Stimulated activated CD4-positive, alpha-beta T cell treated with anti-CD3 and anti-CD28 coated beads, Interleukin-1b, Interleukin-23, amount 100 ng/mL, for 4 hours (primary cell): ENCODE results near the gene CPPED1.
"Not testable (repeated sequence)": the region's sequence is repeated elsewhere in the genome, so short reads cannot be mapped to it uniquely, and the experiment has no call there.

Experiments used
- DNase-seq, 2 donors: peaks; one replicate each; pipeline ENCODE4 v3.0.0-alpha.2; 2020; ENCODE audit warnings: low read depth in 2 of 2

CPPED1 gene

DNA sequence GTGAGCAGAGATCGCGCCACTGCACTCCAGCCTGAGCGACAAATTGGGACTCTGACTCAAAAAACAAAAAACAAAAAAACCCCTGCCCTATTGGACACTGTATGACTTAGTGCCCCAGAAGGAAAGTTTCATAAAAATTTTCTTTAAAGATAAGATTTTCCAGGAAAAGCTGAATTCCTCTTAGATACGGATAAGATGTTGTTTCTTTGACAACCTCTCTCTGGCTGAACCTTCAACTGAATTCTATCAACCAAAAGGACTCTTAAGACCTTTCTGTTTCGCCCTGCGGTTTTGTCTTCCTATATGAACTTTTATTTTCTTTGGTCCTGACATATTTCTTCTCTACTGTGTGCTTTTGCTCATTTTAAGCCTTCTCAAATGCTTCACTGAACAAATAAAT lies 35.8 kb downstream of the CPPED1 start:
- DNase-seq, result no peak

DNA sequence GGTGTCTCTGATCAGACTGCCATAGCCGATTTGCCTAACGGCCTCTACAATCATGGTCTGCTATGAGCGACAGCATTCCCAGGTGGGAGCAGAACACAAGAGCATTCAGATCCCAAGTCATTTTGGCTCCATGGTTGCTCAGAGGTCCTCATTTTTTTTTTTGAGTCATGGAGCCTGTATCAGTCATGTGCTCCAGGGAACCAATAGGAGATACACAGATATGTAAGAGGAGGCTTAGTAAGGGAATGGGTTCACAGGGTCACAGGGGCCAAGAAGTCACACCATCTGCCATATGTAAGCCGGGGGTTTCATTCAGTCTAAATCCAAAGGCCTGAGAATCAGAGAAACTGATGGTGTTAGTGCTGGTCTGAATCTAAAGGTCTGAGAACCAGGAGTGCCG lies 36.8 kb downstream of the CPPED1 start:
- DNase-seq, result no peak

DNA sequence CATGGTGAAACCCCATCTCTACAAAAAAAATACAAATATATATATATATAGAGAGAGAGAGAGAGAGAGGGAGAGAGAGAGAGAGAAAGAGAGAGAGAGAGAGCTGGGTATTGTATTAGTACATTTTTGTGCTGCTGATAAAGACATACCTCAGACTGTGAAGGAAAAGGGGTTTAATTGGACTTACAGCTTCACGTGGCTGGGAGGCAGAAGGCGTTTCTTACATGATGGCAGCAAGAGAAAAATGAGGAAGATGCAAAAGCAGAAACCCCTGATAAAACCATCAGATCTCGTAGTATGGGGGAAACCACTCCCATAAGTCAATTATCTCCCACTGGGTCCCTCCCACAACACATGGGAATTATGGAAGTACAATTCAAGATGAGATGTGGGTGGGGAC lies 37.5 kb downstream of the CPPED1 start:
- DNase-seq, result not testable (repeated sequence)

DNA sequence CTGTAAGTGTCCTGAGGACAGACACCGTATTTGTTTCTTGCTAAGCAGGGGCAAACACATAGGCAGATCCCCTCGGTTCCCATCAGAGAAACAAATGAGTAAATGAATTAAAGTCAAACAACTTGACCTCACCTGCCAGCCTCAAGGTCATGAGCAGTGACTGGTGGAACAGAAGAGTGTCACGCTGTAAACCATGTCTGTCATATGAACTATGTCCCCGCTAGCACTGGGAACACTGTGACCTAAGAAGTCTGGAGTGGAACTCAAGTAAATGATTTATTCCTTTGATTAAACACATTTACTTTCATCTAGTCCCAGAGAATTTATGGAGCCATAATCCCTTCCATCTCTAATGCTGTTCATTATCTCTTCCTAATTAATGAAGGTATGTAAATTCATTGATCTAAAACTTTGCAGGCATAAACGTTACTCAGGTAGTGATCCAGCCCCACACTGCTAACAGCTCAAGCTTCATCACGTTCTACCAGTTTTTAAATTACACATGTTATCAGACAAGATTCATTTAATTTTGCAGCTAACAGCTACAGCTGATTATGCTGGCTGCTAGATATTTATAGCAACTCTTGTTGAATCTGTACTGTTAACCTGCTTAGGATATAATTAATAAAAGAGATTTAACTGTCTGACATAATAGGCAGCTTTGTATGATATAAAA lies 38.7 kb downstream of the CPPED1 start:
- no peak for DNase-seq

DNA sequence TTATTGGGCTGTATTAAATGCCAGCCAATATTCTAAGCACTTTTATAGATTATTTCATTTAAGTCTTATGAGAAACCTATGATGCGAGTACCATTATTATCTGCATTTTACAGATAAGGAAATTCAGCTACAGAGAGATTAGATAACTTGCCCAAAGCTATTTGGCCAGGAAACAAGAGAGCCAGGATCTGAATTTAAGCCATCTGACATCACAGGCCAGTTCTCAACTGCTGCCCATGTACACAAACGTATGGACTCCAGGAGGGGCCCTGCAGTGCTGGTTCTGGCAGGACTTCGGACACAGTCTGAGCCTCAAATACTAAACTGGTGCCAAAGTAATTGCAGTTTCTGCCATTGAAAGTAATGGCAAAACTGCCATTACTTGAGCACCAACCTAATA lies 40.2 kb downstream of the CPPED1 start:
- DNase-seq, result no peak

DNA sequence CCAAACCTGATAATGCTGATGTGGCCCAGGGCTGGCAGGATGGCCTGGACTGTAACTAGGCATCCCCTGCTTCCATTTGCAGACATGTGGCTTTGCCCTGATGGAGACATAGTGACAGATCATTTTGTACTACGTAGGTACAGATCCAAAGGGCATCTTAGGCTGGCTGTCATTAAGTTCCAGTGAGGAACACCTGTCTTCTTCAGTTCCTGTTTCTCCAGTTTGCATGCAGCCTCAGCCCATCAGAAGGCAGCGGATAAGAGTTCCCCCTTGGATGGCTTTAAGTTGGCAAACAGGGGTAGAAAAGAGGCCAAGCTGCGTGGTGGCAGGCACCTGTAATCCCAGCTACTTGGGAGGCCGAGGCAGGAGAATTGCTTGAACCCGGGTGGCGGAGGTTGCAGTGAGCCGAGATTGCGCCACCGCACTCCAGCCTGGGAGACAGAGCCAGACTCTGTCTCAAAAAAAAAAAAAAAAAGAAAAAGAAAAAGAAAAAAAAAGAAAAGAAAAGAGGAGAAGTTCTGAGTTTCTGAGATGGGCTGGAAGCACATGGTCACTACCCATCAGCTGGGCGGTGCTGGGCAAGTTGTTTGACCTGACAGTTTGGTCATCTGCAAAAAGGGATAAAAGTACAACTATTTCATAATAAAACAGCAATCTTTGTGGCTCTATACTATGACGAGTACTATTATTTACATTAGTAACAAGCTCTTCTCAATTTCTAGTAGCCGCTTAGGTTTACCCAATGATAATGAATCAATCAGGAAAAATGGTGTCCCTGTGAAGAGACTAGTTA lies 42.7 kb downstream of the CPPED1 start:
- no peak for DNase-seq

DNA sequence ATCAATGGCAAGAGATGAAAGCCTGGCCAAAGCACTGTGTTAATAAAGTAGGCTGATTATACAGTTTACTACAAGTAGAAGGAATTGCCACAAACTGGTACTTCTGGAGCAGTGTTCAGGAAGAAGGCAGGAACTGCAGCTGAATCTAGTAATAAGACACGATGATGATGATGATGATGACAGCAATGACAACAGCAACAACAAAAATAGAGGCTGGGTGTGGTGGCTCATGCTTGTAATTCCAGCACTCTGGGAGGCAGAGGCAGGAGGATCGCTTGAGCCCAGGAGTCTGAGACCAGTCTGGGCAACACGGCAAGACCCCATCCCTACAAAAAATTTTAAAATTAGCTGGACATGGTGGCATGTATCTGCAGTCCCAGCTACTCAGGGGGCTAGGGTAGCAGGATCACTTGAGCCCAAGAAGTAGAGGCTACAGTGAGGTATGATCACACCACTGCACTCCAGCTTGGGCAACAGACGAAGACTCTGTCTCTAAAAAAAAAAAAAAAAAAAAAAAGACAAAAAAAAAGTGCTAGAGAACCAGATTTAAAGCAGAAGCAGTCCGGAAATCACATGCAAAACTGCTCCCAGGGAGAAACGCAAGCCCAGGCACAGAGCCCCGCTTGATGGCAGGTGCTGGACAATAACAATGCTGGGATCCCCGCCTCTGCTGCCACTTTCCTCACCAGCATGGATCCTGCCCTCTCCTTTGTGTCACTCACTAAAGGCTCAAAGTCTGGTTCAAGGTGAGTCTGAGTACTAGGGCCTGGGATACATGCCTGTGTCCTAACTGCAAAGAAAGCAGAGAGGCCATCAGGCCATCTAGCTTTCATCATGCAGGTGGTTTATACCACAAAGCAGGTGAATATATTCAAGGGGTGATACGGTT lies 44.8 kb downstream of the CPPED1 start:
- no peak for DNase-seq

DNA sequence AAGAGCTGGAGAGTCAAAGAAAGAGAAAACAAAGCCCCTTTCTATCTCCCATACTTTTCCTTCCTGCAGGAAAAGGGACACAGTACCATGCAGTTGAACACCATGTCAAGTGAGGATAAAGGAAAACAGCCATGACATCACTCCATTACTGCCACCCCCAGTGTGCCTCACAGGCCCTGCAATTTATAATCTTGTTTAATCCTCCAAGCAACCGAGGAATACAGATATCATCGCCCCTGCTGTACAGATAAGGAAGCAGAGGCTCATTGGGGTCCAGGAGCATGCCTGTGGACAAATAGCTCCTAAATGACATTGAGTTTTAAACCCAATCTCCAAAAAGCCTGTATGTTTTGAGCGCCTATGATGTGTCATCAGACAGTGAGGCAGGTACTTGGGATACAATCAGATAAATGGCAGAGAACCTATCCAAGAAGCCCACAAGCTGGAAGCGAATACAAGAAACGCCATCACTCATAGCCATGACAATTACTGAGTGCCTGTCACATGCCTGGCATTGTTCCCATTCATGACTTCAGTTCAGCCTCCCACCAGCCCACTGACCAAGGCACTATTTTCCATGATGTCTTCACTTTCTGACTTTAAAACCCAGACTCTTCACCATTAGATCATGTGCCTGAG lies 45.5 kb downstream of the CPPED1 start:
- DNase-seq, result no peak

DNA sequence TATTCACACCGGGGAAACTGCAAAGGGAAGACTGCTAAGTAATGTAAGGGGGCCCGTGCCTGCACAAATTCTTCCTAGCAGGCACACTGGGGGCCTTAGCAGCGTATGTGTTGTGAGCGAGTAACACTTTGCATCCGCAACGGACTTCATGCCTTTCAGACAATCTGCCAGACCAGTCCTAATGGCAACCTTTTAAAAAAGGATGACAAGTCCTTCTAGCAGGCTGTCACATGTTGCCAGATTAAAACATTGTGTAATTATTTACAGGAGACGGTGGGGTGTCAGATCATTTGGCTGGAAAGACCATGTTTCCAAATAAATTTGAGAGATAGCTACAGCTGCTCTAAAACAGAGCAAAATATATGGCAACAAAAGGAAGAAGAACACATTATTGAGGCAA lies 46.1 kb downstream of the CPPED1 start:
- no peak for DNase-seq

DNA sequence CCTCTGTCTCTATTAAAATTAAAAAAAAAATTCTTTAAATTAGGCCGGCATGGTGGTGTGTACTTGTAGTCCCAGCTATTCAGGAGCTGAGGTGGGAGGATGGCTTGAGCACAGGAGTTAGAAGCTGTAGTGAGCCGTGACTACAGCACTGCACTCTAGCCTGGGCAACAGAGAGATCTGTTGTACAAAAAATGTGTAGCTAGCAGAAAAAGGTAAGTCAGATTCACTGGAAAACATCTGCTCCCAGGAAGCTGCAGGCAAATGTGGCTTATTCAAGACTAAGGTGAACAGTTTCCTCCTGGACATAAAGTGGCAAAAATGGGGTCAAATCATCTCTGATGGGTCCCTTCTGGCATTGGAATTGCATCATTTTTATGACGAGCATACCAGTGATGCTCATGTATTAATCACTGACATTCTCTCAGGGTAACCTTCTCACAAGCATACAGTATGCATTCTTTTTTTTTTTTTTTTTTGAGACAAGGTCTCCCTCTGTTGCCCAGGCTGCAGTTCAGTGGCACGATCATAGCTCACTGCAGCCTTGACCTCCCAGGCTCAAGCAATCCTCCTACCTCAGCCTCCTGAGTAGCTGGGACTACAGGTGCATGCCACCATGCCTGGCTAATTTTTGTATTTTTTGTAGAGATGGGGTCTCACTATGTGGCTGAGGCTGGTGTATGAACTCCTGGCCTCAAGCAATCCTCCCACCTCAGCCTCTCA lies 48.7 kb downstream of the CPPED1 start:
- DNase-seq, result no peak

DNA sequence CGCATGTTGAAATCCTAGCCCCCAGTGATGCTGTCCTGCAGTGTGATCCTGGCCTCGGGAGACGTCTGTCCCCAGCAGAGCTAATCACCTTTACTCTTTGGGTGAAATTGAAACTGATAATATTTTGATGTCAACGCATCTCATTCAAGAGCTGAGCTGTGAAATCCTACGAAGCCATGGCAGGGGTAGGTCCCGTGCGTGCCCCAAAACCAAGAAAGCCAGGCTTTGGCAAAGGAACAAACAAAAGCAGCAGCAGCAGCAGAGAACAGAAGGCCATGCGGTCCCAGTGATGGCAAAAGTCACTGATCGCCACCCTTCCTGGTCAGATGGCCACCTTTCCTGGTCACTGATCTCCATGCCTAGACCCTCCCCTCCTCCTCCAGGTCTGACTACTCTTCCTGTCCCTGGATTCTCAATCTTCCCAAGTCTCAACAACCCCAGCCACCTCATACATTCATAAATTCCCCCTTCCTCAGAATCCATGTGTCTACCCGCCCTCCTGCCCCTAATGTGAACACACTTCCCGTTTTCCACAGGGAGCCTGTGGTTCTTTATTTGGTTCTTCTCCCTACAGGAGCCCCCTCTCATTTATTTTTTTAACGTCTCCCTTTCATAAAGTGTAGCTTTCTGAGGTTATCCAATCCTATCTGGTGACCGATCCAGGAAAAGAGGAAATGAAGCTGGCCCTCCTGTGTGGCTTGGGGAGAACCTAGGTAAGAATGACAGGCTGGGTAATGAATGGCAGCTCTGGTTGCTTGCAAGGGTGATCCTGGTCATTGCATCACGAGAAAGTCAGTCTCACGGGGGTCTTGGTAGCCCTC lies 50.3 kb downstream of the CPPED1 start:
- DNase-seq, result no peak

DNA sequence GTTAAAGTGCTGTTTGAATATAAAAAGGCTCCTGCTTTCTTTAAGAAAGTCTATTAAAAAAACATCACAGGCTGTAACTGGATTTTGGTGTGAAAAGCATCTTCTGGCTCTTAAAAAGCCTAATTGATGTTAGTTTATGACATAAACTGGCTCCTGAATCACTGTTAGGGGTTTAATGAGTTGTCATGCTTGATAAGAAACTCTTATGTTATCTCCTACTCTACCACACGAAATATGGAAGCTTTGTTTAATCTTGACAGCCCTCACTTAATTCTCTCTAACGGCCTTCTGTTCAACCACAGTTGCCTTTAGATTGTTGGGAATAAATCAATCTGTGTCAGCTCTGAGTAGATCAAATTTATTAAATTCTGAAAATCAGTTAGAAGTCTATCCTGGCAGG lies 51.5 kb downstream of the CPPED1 start:
- no peak for DNase-seq

DNA sequence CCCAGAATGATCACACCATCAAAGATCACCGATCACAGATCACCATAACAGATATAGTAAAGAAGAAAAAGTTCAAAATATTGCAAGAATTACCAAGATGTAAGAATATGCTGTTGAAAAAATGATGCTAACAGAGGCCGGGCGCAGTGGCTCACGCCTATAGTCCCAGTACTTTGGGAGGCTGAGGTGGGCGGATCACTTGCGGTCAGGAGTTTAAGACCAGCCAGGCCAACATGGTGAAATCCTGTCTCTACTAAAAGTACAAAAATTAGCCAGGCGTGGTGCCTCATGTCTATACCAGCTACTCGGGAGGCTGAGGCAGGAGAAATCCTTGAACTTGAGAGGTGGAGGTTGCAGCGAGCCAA lies 53.2 kb downstream of the CPPED1 start:
- no peak for DNase-seq

DNA sequence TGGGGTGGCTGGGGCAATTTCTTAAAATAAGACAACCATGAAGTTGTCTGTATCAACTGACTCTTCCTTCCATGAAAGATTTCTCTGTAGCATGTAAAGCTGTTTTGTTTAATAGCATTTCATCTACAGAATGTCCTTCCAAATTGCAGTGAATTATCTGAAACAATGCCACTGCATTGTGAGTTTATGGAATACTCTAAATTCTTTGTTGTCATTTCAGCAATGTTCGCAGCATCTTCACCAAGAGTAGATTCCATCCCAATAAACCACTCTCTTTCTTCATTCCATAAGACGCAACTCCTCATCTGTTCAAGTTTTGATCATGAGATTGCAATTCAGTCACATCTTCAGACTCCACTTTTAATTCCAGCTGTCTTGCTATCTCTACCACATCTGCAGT lies 54.6 kb downstream of the CPPED1 start:
- DNase-seq, result no peak

DNA sequence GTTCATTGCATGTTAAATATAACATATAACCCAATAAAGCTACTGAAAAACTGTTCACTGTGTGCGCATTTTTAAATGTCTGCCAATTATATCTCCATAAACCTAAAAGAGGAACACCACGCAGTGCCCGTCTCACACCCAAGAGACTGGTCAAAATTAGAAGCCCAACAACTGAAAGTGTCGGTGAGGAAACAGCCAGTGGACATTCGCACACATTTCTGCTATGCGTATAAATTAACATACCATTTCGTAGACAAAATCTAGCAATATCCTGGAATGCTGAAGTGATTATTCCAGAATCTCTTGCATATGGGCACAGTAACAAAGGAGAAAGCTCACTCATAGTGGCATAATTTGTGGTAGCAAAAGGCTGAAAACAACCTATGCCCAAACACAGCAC lies 55.9 kb downstream of the CPPED1 start:
- no peak for DNase-seq

DNA sequence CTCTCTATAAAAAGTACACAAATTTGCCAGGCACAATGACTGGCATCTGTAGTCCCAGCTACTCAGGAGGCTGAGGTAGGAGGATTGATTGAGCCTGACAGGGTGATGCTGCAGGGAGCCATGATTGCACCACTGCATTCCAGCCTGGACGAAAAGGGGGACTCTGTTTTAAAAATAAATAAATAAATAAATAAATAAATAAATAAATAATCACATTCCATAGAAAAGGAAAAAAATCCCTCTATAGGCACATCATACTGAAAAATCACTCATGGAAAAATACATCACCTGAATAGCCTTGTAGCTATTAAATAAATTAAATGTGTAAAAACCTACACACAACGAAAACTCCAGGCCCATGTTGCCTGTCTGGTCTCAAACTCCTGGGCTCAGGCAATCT lies 56.4 kb downstream of the CPPED1 start:
- no peak for DNase-seq

DNA sequence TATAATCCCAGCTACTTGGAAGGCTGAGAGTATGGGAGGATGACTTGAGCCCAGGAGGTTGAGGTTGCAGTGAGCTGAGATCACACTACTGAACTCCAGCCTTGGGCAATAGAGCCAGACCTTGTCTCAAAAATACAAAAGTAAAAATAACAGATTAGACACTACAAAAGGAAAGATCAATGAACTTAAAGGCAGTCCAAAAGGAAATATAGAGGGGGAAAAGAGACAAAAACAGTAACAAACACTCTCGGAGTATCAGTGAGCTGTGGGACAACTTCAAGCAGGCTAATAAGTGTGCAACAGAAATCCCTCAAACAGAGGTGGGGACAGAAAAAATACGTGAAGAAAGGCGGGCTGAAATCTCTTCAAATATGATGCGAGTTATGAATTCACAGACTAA lies 58.8 kb downstream of the CPPED1 start:
- no peak for DNase-seq

DNA sequence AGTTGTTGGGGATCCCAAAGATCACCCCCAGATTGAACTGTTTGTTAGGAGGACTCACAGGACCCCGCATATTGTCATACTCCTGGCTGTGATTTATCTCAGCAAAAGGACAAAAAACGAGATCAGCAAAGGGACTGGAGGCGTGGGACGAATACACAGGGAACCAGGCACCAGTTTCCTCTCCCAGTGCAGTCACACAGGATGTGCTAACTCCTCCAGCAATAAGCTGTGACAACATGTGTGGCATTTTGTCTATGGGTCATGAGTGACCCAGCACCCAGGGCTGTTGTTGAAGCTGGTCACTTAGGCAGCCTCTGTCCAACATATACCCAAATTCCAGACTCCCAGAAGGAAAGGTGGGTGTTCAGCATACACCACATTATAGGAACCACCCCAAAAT lies 60.9 kb downstream of the CPPED1 start:
- DNase-seq, result no peak

DNA sequence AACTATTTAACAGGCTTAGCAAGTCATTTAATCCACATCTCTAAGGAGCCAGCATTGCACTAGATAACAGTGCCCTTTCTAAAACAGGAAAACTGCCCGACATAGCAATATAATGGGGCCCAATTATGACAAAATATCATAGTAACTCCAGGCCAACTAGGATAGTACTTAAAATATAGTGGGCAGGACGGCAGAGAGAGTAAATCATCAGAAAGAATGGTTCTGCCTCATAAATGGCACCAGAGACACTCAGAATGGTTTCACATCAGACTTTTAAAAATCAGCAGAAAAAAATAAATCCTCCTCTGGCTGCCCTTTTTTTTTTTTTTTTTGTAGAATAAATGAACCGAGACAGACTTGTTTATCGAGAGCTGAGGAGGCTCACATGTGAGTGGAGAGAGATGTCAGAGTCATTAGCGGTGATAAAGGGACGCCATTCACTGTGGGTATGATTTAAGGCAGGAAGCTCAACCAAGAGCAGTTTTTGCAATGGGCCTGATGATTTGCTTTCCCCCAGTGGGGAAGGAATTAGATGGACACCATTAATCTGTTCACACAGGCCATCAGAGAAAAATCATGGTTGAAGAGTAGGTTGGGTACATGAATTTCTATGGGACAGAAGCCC lies 62.6 kb downstream of the CPPED1 start:
- no peak for DNase-seq

DNA sequence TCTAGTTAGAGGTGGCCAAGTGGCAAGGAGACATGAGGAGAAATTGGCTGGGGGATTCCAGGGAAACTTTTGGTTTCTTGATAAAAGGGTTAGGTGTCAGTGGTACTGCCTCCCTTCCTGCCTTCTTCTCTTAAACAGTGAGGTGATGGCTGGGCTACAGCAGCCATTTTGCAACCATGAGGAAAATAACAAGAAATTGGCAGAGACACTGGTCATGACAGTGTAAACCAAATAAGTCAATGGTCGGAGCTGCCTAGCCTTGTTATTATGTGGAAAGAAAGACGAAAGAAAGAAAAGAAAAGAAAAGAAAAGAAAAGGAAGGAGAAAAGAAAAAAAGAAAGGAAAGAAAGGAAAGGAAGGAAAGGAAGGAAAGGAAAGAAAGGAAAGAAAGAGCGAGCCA lies 63.9 kb downstream of the CPPED1 start:
- DNase-seq, result no peak
